ENCODE measurements around the gene RIOK2. TPM values are rescaled to one million over a fixed set of nuclear protein-coding genes. Genes with fewer than 3 reads are reported as not detected.
"Not testable (repeated sequence)": the region's sequence is repeated elsewhere in the genome, so short reads cannot be mapped to it uniquely, and the experiment has no call there.

The RIOK2 gene
- total and polyA plus RNA-seq, 8 donors, result 19.2 to 54.1 (median 42.9) TPM

DNA sequence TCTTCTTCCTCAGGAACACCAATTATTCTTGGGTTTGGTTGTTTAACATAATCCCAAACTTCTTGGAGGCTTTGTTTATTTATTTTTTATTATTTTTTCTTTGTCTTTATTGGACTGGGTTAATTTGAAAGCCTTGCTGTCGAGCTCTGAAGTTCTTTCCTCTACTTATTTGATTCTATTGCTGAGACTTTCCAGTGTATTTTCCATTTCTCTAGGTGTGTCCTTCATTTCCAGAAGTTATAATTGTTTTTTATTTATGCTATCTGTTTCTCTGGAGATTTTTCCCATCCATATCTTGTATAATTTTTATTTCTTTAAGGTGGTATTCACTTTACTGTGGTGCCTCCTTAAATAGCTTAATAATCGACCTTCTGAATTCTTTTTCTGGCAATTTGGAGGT, 8.8 kb upstream of the RIOK2 start:
- Histone ChIP-seq H3K9me3 (peaks cover 0 to 6% of the 10 kb centered on the region in 2 donors), H3K27me3 (no peaks in the 10 kb centered on the region), H3K4me1 (no peaks in the 10 kb centered on the region), H3K27ac (no peak overlapping the region), H3K4me3 (no peak overlapping the region), H3K36me3 (no peaks in the 10 kb centered on the region)
- intact Hi-C loops (cut with DNase I), result no loop called here
- TF ChIP-seq, protein P1, sequence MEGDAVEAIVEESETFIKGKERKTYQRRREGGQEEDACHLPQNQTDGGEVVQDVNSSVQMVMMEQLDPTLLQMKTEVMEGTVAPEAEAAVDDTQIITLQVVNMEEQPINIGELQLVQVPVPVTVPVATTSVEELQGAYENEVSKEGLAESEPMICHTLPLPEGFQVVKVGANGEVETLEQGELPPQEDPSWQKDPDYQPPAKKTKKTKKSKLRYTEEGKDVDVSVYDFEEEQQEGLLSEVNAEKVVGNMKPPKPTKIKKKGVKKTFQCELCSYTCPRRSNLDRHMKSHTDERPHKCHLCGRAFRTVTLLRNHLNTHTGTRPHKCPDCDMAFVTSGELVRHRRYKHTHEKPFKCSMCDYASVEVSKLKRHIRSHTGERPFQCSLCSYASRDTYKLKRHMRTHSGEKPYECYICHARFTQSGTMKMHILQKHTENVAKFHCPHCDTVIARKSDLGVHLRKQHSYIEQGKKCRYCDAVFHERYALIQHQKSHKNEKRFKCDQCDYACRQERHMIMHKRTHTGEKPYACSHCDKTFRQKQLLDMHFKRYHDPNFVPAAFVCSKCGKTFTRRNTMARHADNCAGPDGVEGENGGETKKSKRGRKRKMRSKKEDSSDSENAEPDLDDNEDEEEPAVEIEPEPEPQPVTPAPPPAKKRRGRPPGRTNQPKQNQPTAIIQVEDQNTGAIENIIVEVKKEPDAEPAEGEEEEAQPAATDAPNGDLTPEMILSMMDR (IDR thresholded peaks at IDR 0.05), result no peak
- ATAC-seq, result no peak
- DNase-seq, result no peak

GRCh38 chr5:97189523-97189922, 6.5 kb upstream of the RIOK2 start:
- H3K4me3 ChIP-seq; H3K27ac ChIP-seq; H3K27me3 ChIP-seq; H3K9me3 ChIP-seq; H3K36me3 ChIP-seq; intact Hi-C loops (cut with DNase I); ATAC-seq; H3K4me1 ChIP-seq; DNase-seq: not testable (repeated sequence)

DNA sequence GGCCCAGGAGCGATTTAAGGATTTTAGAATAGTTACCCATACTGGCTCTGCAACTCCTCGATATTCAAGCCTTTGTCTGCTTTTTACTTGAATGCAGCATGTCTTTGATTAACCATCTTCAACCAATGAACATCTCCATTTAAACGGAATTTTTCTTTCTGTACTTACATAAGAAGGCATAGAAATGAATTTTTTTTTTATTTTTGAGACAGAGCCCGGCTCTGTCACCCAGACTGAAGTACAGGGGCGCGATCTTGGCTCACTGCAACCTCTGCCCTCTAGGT, 825 bp upstream of the RIOK2 start:
- TF ChIP-seq, protein P1 (IDR thresholded peaks at IDR 0.05), result no peak
- H3K27ac ChIP-seq, result peak overlapping the region; percentile 88
- H3K36me3 ChIP-seq, result peaks cover 0 to 13% of the 10 kb centered on the region in 2 donors
- H3K27me3 ChIP-seq, result no peaks in the 10 kb centered on the region
- ATAC-seq (no peak), DNase-seq (no peak)
- peaks cover 11 to 30% of the 10 kb centered on the region in 2 donors for H3K4me1 ChIP-seq
- intact Hi-C loops (cut with DNase I), result no loop called here
- H3K4me3 ChIP-seq, result peak overlapping the region; percentile 66 to 71
- H3K9me3 ChIP-seq, result no peaks in the 10 kb centered on the region

GRCh38 chr5:97182571-97183099, 412 bp downstream of the RIOK2 start:
- Histone ChIP-seq H3K27me3 (no peaks in the 10 kb centered on the region), H3K9me3 (no peaks in the 10 kb centered on the region), H3K36me3 (peaks cover 0 to 25% of the 10 kb centered on the region in 2 donors), H3K4me1 (peaks cover 11 to 30% of the 10 kb centered on the region in 2 donors), H3K27ac (peak overlapping the region; percentile 88), H3K4me3 (peak overlapping the region; percentile 66 to 71)
- intact Hi-C loops (cut with DNase I), result no loop called here
- TF ChIP-seq, protein P1 (IDR thresholded peaks at IDR 0.05), result no peak
- peak in 2 of 4 donors; percentile 7 to 32 for DNase-seq
- ATAC-seq, result peak; percentile 1

- Histone ChIP-seq H3K4me1 (peaks cover 11 to 30% of the 10 kb centered on the region in 2 donors), H3K36me3 (peaks cover 0 to 32% of the 10 kb centered on the region in 2 donors), H3K9me3 (no peaks in the 10 kb centered on the region), H3K27me3 (no peaks in the 10 kb centered on the region), H3K27ac (no peak overlapping the region), H3K4me3 (peak overlapping the region; percentile 66 to 71)
- TF ChIP-seq, protein P1 (IDR thresholded peaks at IDR 0.05), result no peak
- DNase-seq (no peak), ATAC-seq (no peak)
- intact Hi-C loops (cut with DNase I), result no loop called here
These were observed 1.0 kb downstream of the RIOK2 start for GRCh38 chr5:97181856-97182545.

- H3K27ac ChIP-seq; H3K27me3 ChIP-seq; intact Hi-C loops (cut with DNase I); DNase-seq; H3K4me3 ChIP-seq; ATAC-seq; H3K9me3 ChIP-seq: not testable (repeated sequence)
- H3K36me3 ChIP-seq, result peaks cover 6 to 57% of the 10 kb centered on the region in 2 donors
- peaks cover 11 to 30% of the 10 kb centered on the region in 2 donors for H3K4me1 ChIP-seq
These were observed 3.6 kb downstream of the RIOK2 start for GRCh38 chr5:97179457-97179856.

Measured in left lung (tissue), 10 donors.